ENCODE data around the gene VNN1.

VNN1 gene

GRCh38 chr6:132659082-132659481 is 54.8 kb downstream of the VNN1 start, which contains the start of gene TAAR1:
TSS of gene TAAR1 (minus strand) at chr6:132659182. CDS start at chr6:132646003, 13,179 bp downstream.
- Histone ChIP-seq H3K9me3 (ENCODE audit: control insufficient read depth, insufficient read depth, low read depth, low read length) (no peaks in the 10 kb centered on the region), H3K27ac (ENCODE audit: extremely low read depth, low read depth, low read length) (no peak within 1 kb of the TSS), H3K36me3 (ENCODE audit: control insufficient read depth in 2 of 2, insufficient read depth in 1 of 2, low read length in 2 of 2) (no peaks in the 10 kb centered on the region), H3K4me3 (ENCODE audit: low read depth, low read length) (no peak within 1 kb of the TSS), H3K4me1 (ENCODE audit: control insufficient read depth, insufficient read depth, low read length) (no peaks in the 10 kb centered on the region)
- ChIA-PET CTCF (interaction anchor here (0.6 to 1.5 kb wide), 3 partner anchors 10 to 691 kb away, joined by 3 to 8 read pairs (median 3); no protein-coding TSS in a partner anchor), POLR2A (no interaction called here)
- TF ChIP-seq ZBTB49 (tag by site-specific recombination; IDR thresholded peaks at IDR 0.05; ENCODE audit: low read depth) (no peak), YY1 (tag by site-specific recombination; IDR thresholded peaks at IDR 0.05) (no peak), EGR2 (tag by site-specific recombination; IDR thresholded peaks at IDR 0.05; ENCODE audit: low read depth) (no peak), ZNF660 (tag by site-specific recombination; IDR thresholded peaks at IDR 0.05) (no peak), SCRT2 (tag by site-specific recombination; IDR thresholded peaks at IDR 0.05) (no peak), ZNF350 (tag by site-specific recombination; IDR thresholded peaks at IDR 0.05) (no peak), ZNF449 (tag by site-specific recombination; IDR thresholded peaks at IDR 0.05) (no peak), HOXD13 (CRISPR knock-in tag; IDR thresholded peaks at IDR 0.05; ENCODE audit: borderline replicate concordance) (no peak), ZNF335 (tag by site-specific recombination; conservative IDR thresholded peaks at IDR 0.05) (no peak), ZNF138 (tag by site-specific recombination; IDR thresholded peaks at IDR 0.05; ENCODE audit: borderline replicate concordance) (no peak), ZNF140 (tag by site-specific recombination; IDR thresholded peaks at IDR 0.05) (no peak), ZNF621 (tag by site-specific recombination; IDR thresholded peaks at IDR 0.05) (no peak), ZNF580 (tag by site-specific recombination; IDR thresholded peaks at IDR 0.05) (no peak), PRDM2 (tag by site-specific recombination; IDR thresholded peaks at IDR 0.05; ENCODE audit: borderline replicate concordance) (no peak), ZNF610 (tag by site-specific recombination; IDR thresholded peaks at IDR 0.05; ENCODE audit: borderline replicate concordance) (no peak)

- CTCF ChIA-PET, result interaction anchor here (0.5 to 0.7 kb wide), 2 partner anchors 107 to 1458 kb away, joined by 3 to 4 read pairs; no protein-coding TSS in a partner anchor
- H3K36me3 ChIP-seq (ENCODE audit: control insufficient read depth in 2 of 2, insufficient read depth in 1 of 2, low read length in 2 of 2), result no peaks in the 10 kb centered on the region
- H3K9me3 ChIP-seq (ENCODE audit: control insufficient read depth, insufficient read depth, low read depth, low read length), result no peaks in the 10 kb centered on the region
- H3K4me3 ChIP-seq (ENCODE audit: low read depth, low read length), result no peak overlapping the region
- H3K27ac ChIP-seq (ENCODE audit: extremely low read depth, low read depth, low read length), result no peak overlapping the region
- POLR2A ChIA-PET, result interaction anchor here (0.5 kb wide), 1 partner anchor 19 kb away, joined by 3 read pairs; no protein-coding TSS in a partner anchor
- TF ChIP-seq ZNF350 (tag by site-specific recombination; IDR thresholded peaks at IDR 0.05) (no peak), ZNF292 (tag by site-specific recombination; IDR thresholded peaks at IDR 0.05; ENCODE audit: borderline replicate concordance, low read depth) (no peak), ZFP41 (tag by site-specific recombination; IDR thresholded peaks at IDR 0.05; ENCODE audit: borderline replicate concordance) (no peak), RBAK (tag by site-specific recombination; IDR thresholded peaks at IDR 0.05) (no peak), ZNF558 (tag by site-specific recombination; IDR thresholded peaks at IDR 0.05) (no peak), ZNF2 (tag by site-specific recombination; IDR thresholded peaks at IDR 0.05) (no peak), ZNF37A (tag by site-specific recombination; IDR thresholded peaks at IDR 0.05) (no peak), ZNF645 (tag by site-specific recombination; IDR thresholded peaks at IDR 0.05) (no peak), ZNF549 (tag by site-specific recombination; IDR thresholded peaks at IDR 0.05) (no peak), ZNF335 (tag by site-specific recombination; conservative IDR thresholded peaks at IDR 0.05) (no peak)
- H3K4me1 ChIP-seq (ENCODE audit: control insufficient read depth, insufficient read depth, low read length), result peaks cover 11% of the 10 kb centered on the region
Measured at GRCh38 chr6:132651062-132651461, 62.8 kb downstream of the VNN1 start.

Data from HEK293 (cell line).